Measurements from ENCODE around the gene CALB2. TPM values are rescaled to one million over a fixed set of nuclear protein-coding genes. Genes with fewer than 3 reads are reported as not detected.

Gene CALB2
- total RNA-seq, 1 donor from 2014 or later, result not detected

GRCh38 chr16:71407731-71408130, 49.2 kb downstream of the CALB2 start:
- Mint-ChIP-seq H3K4me1 (ENCODE audit: low read depth) (peaks cover 5% of the 10 kb centered on the region), H3K27ac (no peak overlapping the region), H3K9me3 (no peaks in the 10 kb centered on the region), H3K4me3 (no peak overlapping the region), H3K36me3 (ENCODE audit: low read depth) (no peaks in the 10 kb centered on the region), H3K27me3 (ENCODE audit: insufficient read depth) (peaks cover 9% of the 10 kb centered on the region)
- no peak for DNase-seq (ENCODE audit: low spot score)
- intact Hi-C loops (cut with micrococcal nuclease), result no loop called here

- DNase-seq (ENCODE audit: low spot score), result no peak
These were observed 50.0 kb downstream of the CALB2 start for GRCh38 chr16:71408536-71408935.

GRCh38 chr16:71409011-71409775, 50.7 kb downstream of the CALB2 start:
- no peaks in the 10 kb centered on the region for H3K36me3 Mint-ChIP-seq (ENCODE audit: low read depth)

More at GRCh38 chr16:71408536-71408935, 50.0 kb downstream of the CALB2 start:
- H3K4me1 Mint-ChIP-seq (ENCODE audit: low read depth), result peaks cover 5% of the 10 kb centered on the region
- H3K36me3 Mint-ChIP-seq (ENCODE audit: low read depth), result no peaks in the 10 kb centered on the region
- intact Hi-C loops (cut with micrococcal nuclease), result no loop called here
- H3K4me3 Mint-ChIP-seq, result no peak overlapping the region
- H3K27ac Mint-ChIP-seq, result no peak overlapping the region
- H3K27me3 Mint-ChIP-seq (ENCODE audit: insufficient read depth), result peaks cover 9% of the 10 kb centered on the region
- H3K9me3 Mint-ChIP-seq, result no peaks in the 10 kb centered on the region

GRCh38 chr16:71410146-71410545, 51.6 kb downstream of the CALB2 start:
- peaks cover 5% of the 10 kb centered on the region for H3K4me1 Mint-ChIP-seq (ENCODE audit: low read depth)
- peaks cover 9% of the 10 kb centered on the region for H3K27me3 Mint-ChIP-seq (ENCODE audit: insufficient read depth)
- intact Hi-C loops (cut with micrococcal nuclease), result no loop called here
- no peaks in the 10 kb centered on the region for H3K36me3 Mint-ChIP-seq (ENCODE audit: low read depth)
- no peak for DNase-seq (ENCODE audit: low spot score)
- no peak overlapping the region for H3K4me3 Mint-ChIP-seq
- no peaks in the 10 kb centered on the region for H3K9me3 Mint-ChIP-seq
- no peak overlapping the region for H3K27ac Mint-ChIP-seq

More at GRCh38 chr16:71409011-71409775, 50.7 kb downstream of the CALB2 start:
- intact Hi-C loops (cut with micrococcal nuclease), result no loop called here
- no peak overlapping the region for H3K27ac Mint-ChIP-seq
- H3K4me1 Mint-ChIP-seq (ENCODE audit: low read depth), result peaks cover 5% of the 10 kb centered on the region
- H3K4me3 Mint-ChIP-seq, result no peak overlapping the region
- DNase-seq (ENCODE audit: low spot score), result no peak
- H3K27me3 Mint-ChIP-seq (ENCODE audit: insufficient read depth), result peaks cover 9% of the 10 kb centered on the region
- no peaks in the 10 kb centered on the region for H3K9me3 Mint-ChIP-seq

GRCh38 chr16:71412270-71413160, 54.0 kb downstream of the CALB2 start:
- Mint-ChIP-seq H3K36me3 (ENCODE audit: low read depth) (no peaks in the 10 kb centered on the region), H3K4me1 (ENCODE audit: low read depth) (peaks cover 5% of the 10 kb centered on the region), H3K27ac (no peak overlapping the region), H3K4me3 (no peak overlapping the region), H3K27me3 (ENCODE audit: insufficient read depth) (peaks cover 9% of the 10 kb centered on the region), H3K9me3 (no peaks in the 10 kb centered on the region)
- DNase-seq (ENCODE audit: low spot score), result peak; percentile 39
- intact Hi-C loops (cut with micrococcal nuclease), result loop anchor here (1.0 kb wide), 3 partner anchors 87 to 199 kb away; no protein-coding TSS in a partner anchor

GRCh38 chr16:71413341-71413740, 54.8 kb downstream of the CALB2 start:
- H3K27me3 Mint-ChIP-seq (ENCODE audit: insufficient read depth), result peaks cover 7% of the 10 kb centered on the region
- no peaks in the 10 kb centered on the region for H3K4me1 Mint-ChIP-seq (ENCODE audit: low read depth)
- no peaks in the 10 kb centered on the region for H3K9me3 Mint-ChIP-seq
- no peaks in the 10 kb centered on the region for H3K36me3 Mint-ChIP-seq (ENCODE audit: low read depth)
- H3K27ac Mint-ChIP-seq, result no peak overlapping the region
- DNase-seq (ENCODE audit: low spot score), result no peak
- H3K4me3 Mint-ChIP-seq, result no peak overlapping the region
- intact Hi-C loops (cut with micrococcal nuclease), result no loop called here

GRCh38 chr16:71414038-71414437, 55.5 kb downstream of the CALB2 start:
- H3K27ac Mint-ChIP-seq, result no peak overlapping the region
- intact Hi-C loops (cut with micrococcal nuclease), result no loop called here
- no peaks in the 10 kb centered on the region for H3K9me3 Mint-ChIP-seq
- no peak overlapping the region for H3K4me3 Mint-ChIP-seq
- no peaks in the 10 kb centered on the region for H3K4me1 Mint-ChIP-seq (ENCODE audit: low read depth)
- H3K36me3 Mint-ChIP-seq (ENCODE audit: low read depth), result no peaks in the 10 kb centered on the region
- DNase-seq (ENCODE audit: low spot score), result no peak
- H3K27me3 Mint-ChIP-seq (ENCODE audit: insufficient read depth), result peaks cover 7% of the 10 kb centered on the region

- intact Hi-C loops (cut with micrococcal nuclease), result no loop called here
- Mint-ChIP-seq H3K9me3 (no peaks in the 10 kb centered on the region), H3K27me3 (ENCODE audit: insufficient read depth) (peaks cover 25% of the 10 kb centered on the region), H3K4me3 (no peak overlapping the region), H3K4me1 (ENCODE audit: low read depth) (no peaks in the 10 kb centered on the region), H3K36me3 (ENCODE audit: low read depth) (no peaks in the 10 kb centered on the region), H3K27ac (no peak overlapping the region)
- peak; percentile 20 for DNase-seq (ENCODE audit: low spot score)
These were observed 63.4 kb downstream of the CALB2 start for GRCh38 chr16:71421911-71422310.

GRCh38 chr16:71423016-71423415, 64.5 kb downstream of the CALB2 start:
- no peaks in the 10 kb centered on the region for H3K36me3 Mint-ChIP-seq (ENCODE audit: low read depth)
- no peak overlapping the region for H3K27ac Mint-ChIP-seq
- intact Hi-C loops (cut with micrococcal nuclease), result no loop called here
- peaks cover 29% of the 10 kb centered on the region for H3K27me3 Mint-ChIP-seq (ENCODE audit: insufficient read depth)
- no peak overlapping the region for H3K4me3 Mint-ChIP-seq
- no peak for DNase-seq (ENCODE audit: low spot score)
- H3K9me3 Mint-ChIP-seq, result no peaks in the 10 kb centered on the region
- no peaks in the 10 kb centered on the region for H3K4me1 Mint-ChIP-seq (ENCODE audit: low read depth)

GRCh38 chr16:71423865-71424264, 65.3 kb downstream of the CALB2 start:
- H3K27me3 Mint-ChIP-seq (ENCODE audit: insufficient read depth), result peaks cover 29% of the 10 kb centered on the region
- H3K4me3 Mint-ChIP-seq, result no peak overlapping the region
- no peak for DNase-seq (ENCODE audit: low spot score)
- H3K36me3 Mint-ChIP-seq (ENCODE audit: low read depth), result no peaks in the 10 kb centered on the region
- no peaks in the 10 kb centered on the region for H3K4me1 Mint-ChIP-seq (ENCODE audit: low read depth)
- no peak overlapping the region for H3K27ac Mint-ChIP-seq
- intact Hi-C loops (cut with micrococcal nuclease), result no loop called here
- H3K9me3 Mint-ChIP-seq, result no peaks in the 10 kb centered on the region

- Mint-ChIP-seq H3K27ac (no peak overlapping the region), H3K9me3 (no peaks in the 10 kb centered on the region), H3K27me3 (ENCODE audit: insufficient read depth) (peaks cover 29% of the 10 kb centered on the region), H3K4me1 (ENCODE audit: low read depth) (no peaks in the 10 kb centered on the region), H3K36me3 (ENCODE audit: low read depth) (no peaks in the 10 kb centered on the region), H3K4me3 (no peak overlapping the region)
- DNase-seq (ENCODE audit: low spot score), result no peak
- intact Hi-C loops (cut with micrococcal nuclease), result no loop called here
These were observed 66.1 kb downstream of the CALB2 start for GRCh38 chr16:71424626-71425025.

- no peak overlapping the region for H3K27ac Mint-ChIP-seq
- H3K27me3 Mint-ChIP-seq (ENCODE audit: insufficient read depth), result peaks cover 29% of the 10 kb centered on the region
- DNase-seq (ENCODE audit: low spot score), result no peak
- intact Hi-C loops (cut with micrococcal nuclease), result no loop called here
- no peaks in the 10 kb centered on the region for H3K9me3 Mint-ChIP-seq
- H3K36me3 Mint-ChIP-seq (ENCODE audit: low read depth), result no peaks in the 10 kb centered on the region
- H3K4me3 Mint-ChIP-seq, result no peak overlapping the region
- H3K4me1 Mint-ChIP-seq (ENCODE audit: low read depth), result no peaks in the 10 kb centered on the region
These were observed 67.2 kb downstream of the CALB2 start for GRCh38 chr16:71425746-71426068.
